HG03025 (cell line): ENCODE data around the gene SLC12A5.

Source experiments
- ATAC-seq: cut with Tn5 transposase; IDR thresholded peaks from one replicate; pipeline ENCODE4 v1.9.1; 2021; ENCODE audit warnings: mild to moderate bottlenecking, moderate library complexity; ENCODE audit not compliant: unreplicated experiment, low FRiP score

Gene SLC12A5

GRCh38 chr20:46006022-46006705 is 22.9 kb upstream of the SLC12A5 start:
- ATAC-seq, result no peak

- ATAC-seq, result no peak
These were observed 22.1 kb upstream of the SLC12A5 start for GRCh38 chr20:46006964-46007363.

- ATAC-seq, result no peak
These were observed 21.3 kb upstream of the SLC12A5 start for GRCh38 chr20:46007671-46008070.

GRCh38 chr20:46009816-46010215 is 19.2 kb upstream of the SLC12A5 start:
- no peak for ATAC-seq

- no peak for ATAC-seq
These were observed 18.3 kb upstream of the SLC12A5 start for GRCh38 chr20:46010491-46011391.

GRCh38 chr20:46011631-46012482 is 17.2 kb upstream of the SLC12A5 start:
- no peak for ATAC-seq

- no peak for ATAC-seq
These were observed 16.1 kb upstream of the SLC12A5 start for GRCh38 chr20:46012921-46013320.

GRCh38 chr20:46013322-46013828 is 15.6 kb upstream of the SLC12A5 start:
- ATAC-seq, result no peak

GRCh38 chr20:46013829-46014516 is 15.0 kb upstream of the SLC12A5 start:
- no peak for ATAC-seq

- no peak for ATAC-seq
These were observed 14.3 kb upstream of the SLC12A5 start for GRCh38 chr20:46014517-46015396.

- no peak for ATAC-seq
These were observed 11.7 kb upstream of the SLC12A5 start for GRCh38 chr20:46017272-46017671.

- ATAC-seq, result no peak
These were observed 10.9 kb upstream of the SLC12A5 start for GRCh38 chr20:46018112-46018511.

- ATAC-seq, result no peak
These were observed 10.4 kb upstream of the SLC12A5 start for GRCh38 chr20:46018611-46019010.

- ATAC-seq, result no peak
These were observed 8.5 kb upstream of the SLC12A5 start for GRCh38 chr20:46020555-46020954.

- ATAC-seq, result no peak
These were observed 7.4 kb upstream of the SLC12A5 start for GRCh38 chr20:46021361-46022359.

- no peak for ATAC-seq
These were observed 6.4 kb upstream of the SLC12A5 start for GRCh38 chr20:46022411-46023147.

GRCh38 chr20:46023148-46023484 is 5.9 kb upstream of the SLC12A5 start:
- ATAC-seq, result no peak
